Measurements from ENCODE around the gene ARHGEF28.

The ARHGEF28 gene

GRCh38 chr5:73692166-73692640 is 66.2 kb downstream of the ARHGEF28 start:
- DNase-seq (ENCODE audit: low read depth, low spot score) = no peak

DNA sequence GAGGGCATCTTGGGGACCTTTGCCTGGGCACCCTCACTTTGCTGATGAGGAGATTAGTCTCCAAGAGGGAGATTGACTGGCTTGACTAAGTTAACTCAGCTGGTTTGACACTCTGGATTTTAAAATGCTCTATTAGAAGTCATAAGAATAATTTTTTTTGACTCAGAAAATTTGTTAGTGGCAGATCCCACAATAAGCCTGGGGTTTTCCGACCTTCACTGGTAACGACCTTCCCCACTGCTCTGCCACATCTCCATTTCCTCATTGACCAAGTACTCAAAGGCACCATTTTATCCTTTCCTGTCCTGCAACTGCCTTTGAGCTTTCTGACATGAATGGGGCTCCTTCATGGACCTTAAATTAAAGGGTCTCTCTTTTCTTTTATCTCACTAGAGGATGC is 67.0 kb downstream of the ARHGEF28 start:
- no peak for DNase-seq (ENCODE audit: low read depth, low spot score)

DNA sequence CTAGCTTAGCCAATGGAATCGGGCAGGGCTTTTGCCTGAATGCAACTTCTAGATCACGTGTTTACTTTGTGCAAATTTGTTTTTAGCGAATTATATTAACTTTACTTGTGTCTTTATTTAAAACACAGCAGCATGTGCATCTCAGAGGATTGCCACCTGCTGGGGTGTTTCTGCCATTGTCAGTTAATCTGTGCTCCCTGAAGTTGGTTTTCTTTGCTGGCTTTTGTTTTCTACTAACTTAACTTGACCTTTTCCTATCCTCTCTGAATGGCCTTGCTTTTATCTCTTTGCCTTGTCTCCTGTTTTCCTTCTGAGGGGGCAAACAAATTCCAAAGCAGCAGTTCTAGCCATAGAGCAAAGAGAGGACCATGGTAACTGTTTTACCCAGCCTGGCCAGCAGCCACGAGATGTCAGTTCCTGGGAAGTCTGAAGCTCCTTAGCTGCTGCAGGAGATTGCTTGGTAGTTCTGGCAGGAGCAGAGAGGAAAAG is 67.6 kb downstream of the ARHGEF28 start:
- DNase-seq (ENCODE audit: low read depth, low spot score) = no peak

GRCh38 chr5:73694089-73694488 is 68.1 kb downstream of the ARHGEF28 start:
- no peak for DNase-seq (ENCODE audit: low read depth, low spot score)

DNA sequence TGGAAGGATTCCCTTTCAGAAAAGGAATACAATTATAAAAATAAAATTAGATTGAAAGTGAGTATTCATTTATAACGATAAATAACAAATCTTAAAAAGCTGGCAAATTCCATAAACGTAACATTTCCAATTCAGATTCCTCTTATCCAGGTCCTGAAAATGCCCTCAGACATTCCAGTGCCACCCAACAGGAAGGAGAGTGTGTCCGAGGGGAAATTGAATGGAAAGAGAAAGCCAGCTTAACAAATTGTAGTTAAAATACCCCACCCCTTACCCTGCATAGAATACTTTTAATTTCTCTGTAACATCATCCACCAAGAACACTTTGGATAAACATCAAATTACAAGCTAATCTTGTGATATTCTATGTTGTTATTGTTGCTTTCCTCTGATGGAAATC is 72.0 kb downstream of the ARHGEF28 start:
- no peak for DNase-seq (ENCODE audit: low read depth, low spot score)

- no peak for DNase-seq (ENCODE audit: low read depth, low spot score)
These were observed 75.6 kb downstream of the ARHGEF28 start for GRCh38 chr5:73701566-73701965.

DNA sequence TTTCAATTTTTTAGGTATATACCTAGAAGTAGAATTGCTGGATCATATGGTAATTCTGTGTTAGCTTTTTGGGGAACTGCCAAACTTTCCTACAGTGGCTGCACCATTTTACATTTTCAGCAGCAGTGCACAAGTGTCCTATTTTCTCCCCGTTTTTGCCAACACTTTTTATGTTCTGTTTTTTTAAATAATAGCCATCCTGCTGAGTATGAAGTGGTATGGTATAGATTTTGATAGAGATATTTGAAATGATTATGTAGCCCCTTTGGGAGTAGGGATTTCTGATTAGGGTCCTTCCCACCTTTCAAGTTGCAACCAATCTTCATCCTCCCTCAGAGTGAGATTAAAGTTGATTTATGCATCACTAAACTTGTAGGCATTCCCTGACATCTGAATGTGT is 76.5 kb downstream of the ARHGEF28 start:
- no peak for DNase-seq (ENCODE audit: low read depth, low spot score)

GRCh38 chr5:73702951-73703350 is 77.0 kb downstream of the ARHGEF28 start:
- no peak for DNase-seq (ENCODE audit: low read depth, low spot score)

- DNase-seq (ENCODE audit: low read depth, low spot score) = no peak
These were observed 79.4 kb downstream of the ARHGEF28 start for GRCh38 chr5:73705364-73705763.

GRCh38 chr5:73706963-73707362 is 81.0 kb downstream of the ARHGEF28 start:
- DNase-seq (ENCODE audit: low read depth, low spot score) = no peak

- no peak for DNase-seq (ENCODE audit: low read depth, low spot score)
These were observed 83.6 kb downstream of the ARHGEF28 start for GRCh38 chr5:73709536-73710129.

DNA sequence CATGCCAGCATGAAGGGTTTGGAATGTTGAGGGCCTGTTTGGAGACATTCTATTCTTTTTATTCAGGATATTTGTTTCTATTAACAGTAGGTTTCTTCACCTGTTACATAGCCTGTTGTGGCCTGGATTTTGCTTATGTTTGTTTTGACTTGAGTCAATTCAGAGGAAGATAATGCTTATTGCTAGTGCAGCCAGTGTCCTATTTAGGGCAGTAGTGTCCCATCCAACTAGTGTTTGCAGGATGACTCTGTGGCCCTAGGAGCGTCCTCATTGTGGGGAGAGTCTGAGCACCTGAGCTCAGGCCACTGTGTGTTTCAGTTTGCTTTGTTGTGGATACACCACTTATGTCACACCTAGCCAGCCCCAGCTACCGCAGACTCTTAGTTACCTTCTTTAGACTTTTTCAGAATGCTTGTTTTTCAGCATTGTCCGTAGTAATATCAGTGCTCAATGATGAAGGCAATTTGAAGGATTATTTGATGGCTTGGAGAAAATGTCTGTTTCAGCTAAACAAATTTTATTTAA is 90.3 kb downstream of the ARHGEF28 start:
- no peak for DNase-seq (ENCODE audit: low read depth, low spot score)

GRCh38 chr5:73718762-73719161 is 92.8 kb downstream of the ARHGEF28 start:
- no peak for DNase-seq (ENCODE audit: low read depth, low spot score)

DNA sequence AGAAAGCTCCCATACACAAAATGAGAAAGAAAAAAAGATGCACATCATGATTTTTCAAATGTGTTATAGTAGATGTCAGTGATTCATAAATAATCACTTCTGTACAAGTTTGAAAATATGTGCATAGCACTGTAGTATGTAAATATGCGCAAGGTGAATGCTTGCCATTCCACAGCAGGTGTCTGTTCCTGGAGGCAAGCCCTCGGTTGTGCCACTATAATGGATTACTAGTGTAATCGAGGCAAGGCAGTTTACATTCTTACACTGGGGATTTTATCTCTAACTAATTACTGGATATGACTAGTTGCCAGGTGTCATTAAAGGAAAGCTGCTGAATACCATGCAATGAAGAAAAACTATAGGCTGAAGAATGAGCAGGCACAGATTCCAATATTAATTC is 93.6 kb downstream of the ARHGEF28 start:
- no peak for DNase-seq (ENCODE audit: low read depth, low spot score)

GRCh38 chr5:73722231-73722630 is 96.2 kb downstream of the ARHGEF28 start:
- DNase-seq (ENCODE audit: low read depth, low spot score) = no peak

GRCh38 chr5:73726071-73726470 is 100.1 kb downstream of the ARHGEF28 start:
- no peak for DNase-seq (ENCODE audit: low read depth, low spot score)

GRCh38 chr5:73726606-73727231 is 100.7 kb downstream of the ARHGEF28 start:
- no peak for DNase-seq (ENCODE audit: low read depth, low spot score)

- DNase-seq (ENCODE audit: low read depth, low spot score) = no peak
These were observed 101.5 kb downstream of the ARHGEF28 start for GRCh38 chr5:73727470-73727869.

GRCh38 chr5:73728493-73729273 is 102.7 kb downstream of the ARHGEF28 start:
- DNase-seq (ENCODE audit: low read depth, low spot score) = no peak

DNA sequence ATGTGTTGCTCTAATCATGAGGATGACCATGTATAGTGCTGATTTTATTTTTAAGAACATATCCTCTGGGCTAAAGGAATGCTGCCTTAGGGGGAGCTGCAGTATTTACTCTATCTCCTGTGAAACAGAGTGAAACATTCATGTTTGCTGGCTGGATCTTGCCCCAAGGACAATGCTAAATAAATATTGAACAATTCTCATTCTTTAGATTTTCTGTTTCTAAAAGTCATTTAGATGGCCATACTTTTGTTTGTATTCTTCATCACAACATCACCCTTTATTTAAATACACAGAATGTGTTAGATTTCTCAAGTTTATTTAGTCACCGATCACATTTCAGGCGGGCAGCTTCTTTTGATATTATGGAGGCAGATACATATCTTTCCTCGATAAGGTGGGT is 103.3 kb downstream of the ARHGEF28 start:
- no peak for DNase-seq (ENCODE audit: low read depth, low spot score)

GRCh38 chr5:73732045-73732444 is 106.0 kb downstream of the ARHGEF28 start:
- no peak for DNase-seq (ENCODE audit: low read depth, low spot score)

DNA sequence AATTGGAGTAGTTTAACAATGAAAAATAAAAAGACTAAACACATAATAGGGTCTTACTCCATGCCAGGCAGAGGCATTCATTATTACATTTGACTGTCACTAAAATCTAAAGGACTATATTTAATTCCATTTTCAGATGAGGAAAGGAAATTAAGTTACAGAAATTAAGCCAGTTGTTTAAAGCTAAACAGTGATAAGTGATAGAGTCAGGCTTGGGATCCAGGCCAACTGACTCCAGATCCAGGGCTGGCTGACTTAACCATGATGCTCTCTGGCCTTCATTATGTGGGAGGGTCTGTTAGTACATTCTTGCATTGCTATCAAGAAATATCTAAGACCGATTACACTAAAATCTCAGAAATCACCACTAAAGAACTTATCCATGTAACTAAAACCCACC is 107.2 kb downstream of the ARHGEF28 start:
- no peak for DNase-seq (ENCODE audit: low read depth, low spot score)
